HG03520 (cell line): ENCODE results near the gene MYO1D.
"Not testable (repeated sequence)": the region's sequence is repeated elsewhere in the genome, so short reads cannot be mapped to it uniquely, and the experiment has no call there.

Experiments used
- ATAC-seq: cut with Tn5 transposase; IDR thresholded peaks from one replicate; pipeline ENCODE4 v1.9.1; 2021; ENCODE audit warnings: mild to moderate bottlenecking, moderate library complexity; ENCODE audit not compliant: unreplicated experiment

MYO1D gene

GRCh38 chr17:32896647-32897258 is 19.8 kb upstream of the MYO1D start:
- no peak for ATAC-seq

GRCh38 chr17:32894245-32894644 is 17.3 kb upstream of the MYO1D start:
- ATAC-seq: no peak

- ATAC-seq: not testable (repeated sequence)
Observed at GRCh38 chr17:32887410-32887809, 10.5 kb upstream of the MYO1D start.

GRCh38 chr17:32886951-32887350 is 10.0 kb upstream of the MYO1D start:
- not testable (repeated sequence) for ATAC-seq

GRCh38 chr17:32882734-32883133 is 5.8 kb upstream of the MYO1D start:
- ATAC-seq: no peak

GRCh38 chr17:32882029-32882428 is 5.1 kb upstream of the MYO1D start:
- ATAC-seq: no peak

- no peak for ATAC-seq
Observed at GRCh38 chr17:32880671-32881453, 3.9 kb upstream of the MYO1D start.

- no peak for ATAC-seq
Observed at GRCh38 chr17:32879134-32879533, 2.2 kb upstream of the MYO1D start.

- ATAC-seq: no peak
Observed at GRCh38 chr17:32878211-32878610, 1.3 kb upstream of the MYO1D start.

GRCh38 chr17:32877164-32877764 is 340 bp upstream of the MYO1D start:
- peak; percentile 79 for ATAC-seq

GRCh38 chr17:32875923-32876416 is 954 bp downstream of the MYO1D start:
- no peak for ATAC-seq

GRCh38 chr17:32875230-32875917 is 1.6 kb downstream of the MYO1D start:
- ATAC-seq: no peak

GRCh38 chr17:32873114-32873513 is 3.8 kb downstream of the MYO1D start:
- no peak for ATAC-seq

- no peak for ATAC-seq
Observed at GRCh38 chr17:32871746-32872145, 5.2 kb downstream of the MYO1D start.

- no peak for ATAC-seq
Observed at GRCh38 chr17:32870969-32871368, 6.0 kb downstream of the MYO1D start.

- ATAC-seq: no peak
Observed at GRCh38 chr17:32870027-32870670, 6.8 kb downstream of the MYO1D start.

- no peak for ATAC-seq
Observed at GRCh38 chr17:32869345-32870026, 7.4 kb downstream of the MYO1D start.

GRCh38 chr17:32865141-32865540 is 11.8 kb downstream of the MYO1D start:
- no peak for ATAC-seq

- no peak for ATAC-seq
Observed at GRCh38 chr17:32863559-32863958, 13.4 kb downstream of the MYO1D start.

GRCh38 chr17:32862940-32863339 is 14.0 kb downstream of the MYO1D start:
- no peak for ATAC-seq
